Measurements from ENCODE around the gene APLP1.

Gene APLP1

GRCh38 chr19:35925501-35925900 is 57.1 kb downstream of the APLP1 start:
- no peak for ATAC-seq (ENCODE audit: insufficient read depth, low read depth)
- H3K4me1 ChIP-seq (ENCODE audit: insufficient read depth, low read length) = peaks cover 8% of the 10 kb centered on the region
- DNase-seq = no peak

GRCh38 chr19:35928507-35928906 is 60.1 kb downstream of the APLP1 start:
- H3K4me3 ChIP-seq (ENCODE audit: low read depth in 1 of 2, low read length in 2 of 2) = no peak overlapping the region
- no peak overlapping the region for H3K4me2 ChIP-seq (ENCODE audit: insufficient read depth, low read length)
- no peak for DNase-seq

More at GRCh38 chr19:35925501-35925900, 57.1 kb downstream of the APLP1 start:
- Histone ChIP-seq H3K27ac (ENCODE audit: low read length) (no peak overlapping the region), H3K9me3 (ENCODE audit: insufficient read depth, low read length, severe bottlenecking) (no peaks in the 10 kb centered on the region), H3K79me2 (ENCODE audit: insufficient read depth, low read length) (no peaks in the 10 kb centered on the region), H2AFZ (ENCODE audit: low read depth, low read length) (no peak overlapping the region), H3K9ac (ENCODE audit: low read depth, low read length) (no peak overlapping the region), H3K36me3 (ENCODE audit: insufficient read depth, low read length) (no peaks in the 10 kb centered on the region), H3K4me2 (ENCODE audit: insufficient read depth, low read length) (no peak overlapping the region), H3K27me3 (ENCODE audit: insufficient read depth, low read length, poor library complexity) (no peaks in the 10 kb centered on the region), H3K4me3 (ENCODE audit: low read depth in 1 of 2, low read length in 2 of 2) (no peak overlapping the region), H4K20me1 (ENCODE audit: insufficient read depth, low read length) (no peaks in the 10 kb centered on the region)
- no peak for TF ChIP-seq CTCF (IDR thresholded peaks at IDR 0.05; ENCODE audit: borderline replicate concordance, extremely low read depth, low read length, poor library complexity, severe bottlenecking)
- TF ChIP-seq EZH2 (IDR thresholded peaks at IDR 0.05; ENCODE audit: borderline replicate concordance, low read depth, low read length, severe bottlenecking) = no peak

More at GRCh38 chr19:35928507-35928906, 60.1 kb downstream of the APLP1 start:
- no peak overlapping the region for H2AFZ ChIP-seq (ENCODE audit: low read depth, low read length)
- H3K27me3 ChIP-seq (ENCODE audit: insufficient read depth, low read length, poor library complexity) = no peaks in the 10 kb centered on the region
- no peaks in the 10 kb centered on the region for H4K20me1 ChIP-seq (ENCODE audit: insufficient read depth, low read length)
- no peaks in the 10 kb centered on the region for H3K9me3 ChIP-seq (ENCODE audit: insufficient read depth, low read length, severe bottlenecking)
- ATAC-seq (ENCODE audit: insufficient read depth, low read depth) = no peak
- no peak overlapping the region for H3K9ac ChIP-seq (ENCODE audit: low read depth, low read length)
- H3K79me2 ChIP-seq (ENCODE audit: insufficient read depth, low read length) = no peaks in the 10 kb centered on the region
- H3K36me3 ChIP-seq (ENCODE audit: insufficient read depth, low read length) = no peaks in the 10 kb centered on the region
- peaks cover 23% of the 10 kb centered on the region for H3K4me1 ChIP-seq (ENCODE audit: insufficient read depth, low read length)
- TF ChIP-seq CTCF (IDR thresholded peaks at IDR 0.05; ENCODE audit: borderline replicate concordance, extremely low read depth, low read length, poor library complexity, severe bottlenecking) (no peak), EZH2 (IDR thresholded peaks at IDR 0.05; ENCODE audit: borderline replicate concordance, low read depth, low read length, severe bottlenecking) (no peak)
- no peak overlapping the region for H3K27ac ChIP-seq (ENCODE audit: low read length)
